SK-N-SH (cell line): Measurements from ENCODE around the gene LIN37. TPM values are rescaled to one million over a fixed set of nuclear protein-coding genes. Genes with fewer than 3 reads are reported as not detected.

ENCODE experiments used
- CTCF ChIA-PET: fragments of 300-600, 350-600 bp; formaldehyde crosslinking; extraction: SDS; loops from one replicate; lab custom pipeline; 2021; lab: Yijun Ruan, JAX
- POLR2A ChIA-PET: fragments of 350-600 bp; sonication (Branson Sonifier 250); formaldehyde crosslinking; extraction: SDS; loops from one replicate; lab custom pipeline; 2020; ENCODE audit warnings: antibody characterized with exemption, inconsistent platforms; lab: Yijun Ruan, JAX
- DNase-seq: peaks from one replicate; pipeline ENCODE4 v3.0.0; 2012
- H2AFZ ChIP-seq: fragments of 200-600 bp; sonication (generic); 2 replicates; pipeline ENCODE4 v1.8.1; 2016; ENCODE audit warnings: antibody characterized with exemption, mild to moderate bottlenecking, low read depth
- H3F3A ChIP-seq: fragments of 200-600 bp; sonication (generic); replicated peaks from 2 replicates; pipeline ENCODE3; 2016; ENCODE audit warnings: antibody characterized with exemption, mild to moderate bottlenecking; ENCODE audit not compliant: insufficient read depth
- H3K27ac ChIP-seq, 2 experiments: fragments of 200-500 bp in 1 of 2; fragments of 200-600 bp in 1 of 2; sonication (Bioruptor generic) in 1 of 2; sonication (generic), shearing (Covaris generic) in 1 of 2; 2 replicates each; pipeline versions ENCODE4 v1.5.1 to v1.6.1; 2014 to 2016; ENCODE audit warnings: low read depth in 2 of 2, inconsistent platforms in 1 of 2, low read length in 1 of 2, mild to moderate bottlenecking in 1 of 2, mixed read lengths in 1 of 2
- H3K27me3 ChIP-seq: fragments of 200-600 bp; sonication (generic), shearing (Covaris generic); 2 replicates; pipeline ENCODE4 v1.6.1; 2016; ENCODE audit warnings: mixed run types; ENCODE audit not compliant: insufficient read depth
- H3K36me3 ChIP-seq, 2 experiments: fragments of 200-500 bp in 1 of 2; fragments of 200-600 bp in 1 of 2; sonication (Bioruptor generic) in 1 of 2; sonication (generic) in 1 of 2; replicated peaks in 1 of 2; 2 replicates each; pipeline versions ENCODE3 to v1.5.1; 2014 to 2016; ENCODE audit warnings: low read length in 1 of 2, mild to moderate bottlenecking in 1 of 2; ENCODE audit not compliant: insufficient read depth in 2 of 2, control insufficient read depth in 1 of 2
- H3K4me1 ChIP-seq, 2 experiments: fragments of 200-500 bp in 1 of 2; fragments of 200-600 bp in 1 of 2; sonication (Bioruptor generic) in 1 of 2; sonication (generic), shearing (Covaris generic) in 1 of 2; 2 replicates each; pipeline versions ENCODE4 v1.5.1 to v1.6.1; 2014 to 2016; ENCODE audit warnings: low read depth in 1 of 2, low read length in 1 of 2, mixed run types in 1 of 2; ENCODE audit not compliant: insufficient read depth in 2 of 2, control insufficient read depth in 1 of 2
- H3K4me2 ChIP-seq: fragments of 200-600 bp; sonication (generic), shearing (Covaris generic); 2 replicates; pipeline ENCODE4 v1.6.1; 2017; ENCODE audit warnings: mixed run types
- H3K4me3 ChIP-seq, 2 experiments: fragments of 200-500 bp in 1 of 2; fragments of 200-600 bp in 1 of 2; sonication (Bioruptor generic) in 1 of 2; sonication (generic), shearing (Covaris generic) in 1 of 2; 2 replicates each; pipeline versions ENCODE4 v1.5.1 to v1.8.1; 2014 to 2016; ENCODE audit warnings: low read depth in 2 of 2, inconsistent platforms in 1 of 2, low read length in 1 of 2, mild to moderate bottlenecking in 1 of 2, mixed read lengths in 1 of 2, moderate library complexity in 1 of 2
- H3K79me2 ChIP-seq: fragments of 200-600 bp; sonication (generic); 2 replicates; pipeline ENCODE4 v1.8.1; 2017; ENCODE audit warnings: mild to moderate bottlenecking; ENCODE audit not compliant: insufficient read depth
- H3K9ac ChIP-seq: fragments of 200-600 bp; sonication (generic); 2 replicates; pipeline ENCODE4 v1.6.1; 2017; ENCODE audit warnings: mixed run types
- H3K9me2 ChIP-seq: fragments of 200-600 bp; sonication (generic); 2 replicates; pipeline ENCODE4 v1.6.1; 2017; ENCODE audit warnings: mixed run types
- H3K9me3 ChIP-seq: fragments of 200-600 bp; sonication (generic); 2 replicates; pipeline ENCODE4 v1.6.1; 2017; ENCODE audit warnings: mixed run types, mild to moderate bottlenecking, moderate library complexity
- H4K20me1 ChIP-seq: fragments of 200-600 bp; sonication (generic); 2 replicates; pipeline ENCODE4 v1.6.1; 2017; ENCODE audit warnings: mild to moderate bottlenecking, mixed run types; ENCODE audit not compliant: insufficient read depth
- CTCF ChIP-seq: fragments of 200-600 bp; sonication (generic); IDR thresholded peaks from 2 replicates; pipeline ENCODE4 v1.6.1; 2017; ENCODE audit warnings: antibody characterized with exemption, mild to moderate bottlenecking, moderate library complexity
- GABPA ChIP-seq: IDR thresholded peaks from 2 replicates; pipeline ENCODE4 v1.4.0; 2012; ENCODE audit warnings: low read depth, mild to moderate bottlenecking
- NRF1 ChIP-seq: IDR thresholded peaks from 2 replicates; pipeline ENCODE4 v1.6.1; 2012; ENCODE audit warnings: low read depth, mild to moderate bottlenecking, low read length
- SIN3A ChIP-seq: IDR thresholded peaks from 2 replicates; pipeline ENCODE4 v1.6.1; 2012; ENCODE audit warnings: low read depth, mild to moderate bottlenecking, low read length, moderate library complexity, borderline replicate concordance
- WGBS: methylation state at CpG from one replicate; pipeline ENCODE4 v1.1.6; 2017; ENCODE audit warnings: low lambda C conversion rate; 5-methylcytosine and 5-hydroxymethylcytosine counted together
- polyA plus RNA-seq, 3 experiments: library from polyadenylated mRNA; depleted of rRNA; stranded (reverse); fragments of >200 nt; gene quantifications; 2 replicates each; pipeline ENCODE4 v1.2.3, GENCODE V29; 2012

LIN37 gene
- polyA plus RNA-seq, 1 of the 3 experiments (the other 2 are of a cell fraction) = 21.1 TPM

GRCh38 chr19:35739275-35740107 lies 8.9 kb upstream of the LIN37 start:
- Histone ChIP-seq H3K4me3 (peak overlapping the region; percentile 63 to 88; a peak in 3 of 4 replicates), H3K9ac (peak overlapping the region; percentile 67; the same call in 1 of the 2 replicates), H3K9me2 (no peaks in the 10 kb centered on the region), H3K9me3 (no peaks in the 10 kb centered on the region), H2AFZ (no peak overlapping the region), H3K27ac (peak overlapping the region in 1 of 2 experiments; percentile 76; a peak in 1 of 4 replicates), H3F3A (peaks cover 10% of the 10 kb centered on the region), H4K20me1 (no peaks in the 10 kb centered on the region), H3K79me2 (no peaks in the 10 kb centered on the region; the same call in 1 of the 2 replicates), H3K36me3 (peaks cover 6 to 35% of the 10 kb centered on the region in 2 experiments), H3K4me2 (peak overlapping the region; percentile 97), H3K27me3 (no peaks in the 10 kb centered on the region), H3K4me1 (peaks cover 4 to 18% of the 10 kb centered on the region in 2 experiments; a peak in 2 of 4 replicates)
- WGBS = 85% methylated on average over 21 of the region's 29 CpGs
- no peak for TF ChIP-seq SIN3A
- CTCF ChIA-PET = interaction anchor here (0.7 to 1.6 kb wide), 6 partner anchors 12 to 695 kb away, joined by 3 to 7 read pairs (median 3); no protein-coding TSS in a partner anchor
- POLR2A ChIA-PET = interaction anchor here (1.0 to 2.0 kb wide), 5 partner anchors 9 to 80 kb away, joined by 3 to 10 read pairs (median 5); partner anchors contain the start of gene HSPB6
- DNase-seq = no peak

- Histone ChIP-seq H3K27me3 (no peaks in the 10 kb centered on the region), H3K4me1 (peaks cover 4 to 18% of the 10 kb centered on the region in 2 experiments; a peak in 2 of 4 replicates), H3K9me3 (no peaks in the 10 kb centered on the region), H3K9me2 (no peaks in the 10 kb centered on the region), H4K20me1 (no peaks in the 10 kb centered on the region), H2AFZ (peak overlapping the region; percentile 82), H3K79me2 (no peaks in the 10 kb centered on the region; the same call in 1 of the 2 replicates), H3K9ac (peak overlapping the region; percentile 67; the same call in 1 of the 2 replicates), H3F3A (peaks cover 12% of the 10 kb centered on the region), H3K36me3 (peaks cover 6 to 35% of the 10 kb centered on the region in 2 experiments), H3K27ac (peak overlapping the region in 1 of 2 experiments; percentile 76; a peak in 2 of 4 replicates), H3K4me3 (peak overlapping the region; percentile 63 to 88), H3K4me2 (peak overlapping the region; percentile 97)
- ChIA-PET POLR2A (interaction anchor here (0.7 to 2.0 kb wide), 10 partner anchors 10 to 129 kb away, joined by 3 to 10 read pairs (median 4); partner anchors contain the start of genes COX6B1 and HSPB6), CTCF (interaction anchor here (0.7 to 1.6 kb wide), 6 partner anchors 13 to 696 kb away, joined by 3 to 7 read pairs (median 4); no protein-coding TSS in a partner anchor)
- TF ChIP-seq NRF1 = no peak
- no peak for TF ChIP-seq CTCF
- TF ChIP-seq GABPA = no peak
- 4% methylated on average over 15 of the region's 16 CpGs for WGBS
- DNase-seq = no peak
These were observed 8.3 kb upstream of the LIN37 start for GRCh38 chr19:35740108-35740422.
